Keratinocyte (primary cell): ENCODE measurements around the gene RBM41. TPM values are rescaled to one million over a fixed set of nuclear protein-coding genes. Genes with fewer than 3 reads are reported as not detected.
A peak's percentile ranks its signal among the peaks of the same experiment; 100 is the strongest.

Source experiments
- DNase-seq: peaks from one replicate; pipeline ENCODE4 v3.0.0-alpha.2; 2011; ENCODE audit warnings: low read depth, missing footprints, low spot score
- FAIRE-seq: peaks from 2 replicates; lab custom pipeline; 2011; peaks lifted over from hg19 to GRCh38; lab: Jason Lieb, UNC
- H2AFZ ChIP-seq: 2 replicates; pipeline ENCODE4 v1.6.0; 2012; ENCODE audit warnings: low read length, control low read depth, inconsistent platforms; ENCODE audit not compliant: control insufficient read depth
- H3K27ac ChIP-seq: 2 replicates; pipeline ENCODE4 v1.5.1; 2011; ENCODE audit warnings: low read length; ENCODE audit not compliant: control insufficient read depth, insufficient read depth
- H3K27me3 ChIP-seq: 3 replicates; pipeline ENCODE4 v1.6.0; 2011; ENCODE audit warnings: low read length; ENCODE audit not compliant: control insufficient read depth, insufficient read depth; ENCODE audit errors: extremely low read depth
- H3K36me3 ChIP-seq, 2 experiments: 2 replicates in 1 of 2; 3 replicates in 1 of 2; pipeline ENCODE4 v1.5.1; 2011; ENCODE audit warnings: low read length in 2 of 2, mild to moderate bottlenecking in 1 of 2; ENCODE audit not compliant: control insufficient read depth in 2 of 2, insufficient read depth in 2 of 2; ENCODE audit errors: extremely low read depth in 1 of 2
- H3K4me1 ChIP-seq: 3 replicates; pipeline ENCODE4 v1.5.1; 2011; ENCODE audit warnings: low read length; ENCODE audit not compliant: control insufficient read depth, insufficient read depth; ENCODE audit errors: extremely low read depth
- H3K4me2 ChIP-seq: 3 replicates; pipeline ENCODE4 v1.6.0; 2011; ENCODE audit warnings: low read depth, low read length; ENCODE audit not compliant: control insufficient read depth, insufficient read depth; ENCODE audit errors: extremely low read depth
- H3K4me3 ChIP-seq, 3 experiments: fragments of 200-600 bp in 1 of 3; sonication (generic) in 1 of 3; 2 replicates in 2 of 3; 3 replicates in 1 of 3; pipeline ENCODE4 v1.5.1; 2011 to 2016; ENCODE audit warnings: low read length in 3 of 3, mild to moderate bottlenecking in 3 of 3, control low read depth in 2 of 3, inconsistent platforms in 1 of 3, low read depth in 1 of 3, mixed read lengths in 1 of 3, mixed run types in 1 of 3, moderate library complexity in 1 of 3; ENCODE audit not compliant: control insufficient read depth in 2 of 3, insufficient read depth in 2 of 3; ENCODE audit errors: extremely low read depth in 1 of 3
- H3K79me2 ChIP-seq: 2 replicates; pipeline ENCODE4 v1.6.0; 2012; ENCODE audit warnings: low read length; ENCODE audit not compliant: control insufficient read depth, insufficient read depth
- H3K9ac ChIP-seq: 3 replicates; pipeline ENCODE4 v1.6.0; 2011; ENCODE audit warnings: low read length; ENCODE audit not compliant: control insufficient read depth, insufficient read depth; ENCODE audit errors: extremely low read depth
- H3K9me1 ChIP-seq: 3 replicates; pipeline ENCODE4 v1.6.0; 2011; ENCODE audit warnings: low read length; ENCODE audit not compliant: control insufficient read depth, insufficient read depth; ENCODE audit errors: extremely low read depth
- H3K9me3 ChIP-seq: 2 replicates; pipeline ENCODE4 v1.5.1; 2012; ENCODE audit warnings: low read depth, low read length; ENCODE audit not compliant: control insufficient read depth
- H4K20me1 ChIP-seq: 3 replicates; pipeline ENCODE4 v1.6.0; 2011; ENCODE audit warnings: low read length; ENCODE audit not compliant: control insufficient read depth, insufficient read depth; ENCODE audit errors: extremely low read depth
- CTCF ChIP-seq, 3 experiments: IDR thresholded peaks in 1 of 3; conservative IDR thresholded peaks in 1 of 3; optimal IDR thresholded peaks in 1 of 3; 2 replicates in 2 of 3; 3 replicates in 1 of 3; pipeline versions ENCODE3 to v1.5.1; 2011; ENCODE audit warnings: low read length in 3 of 3, mild to moderate bottlenecking in 3 of 3, moderate library complexity in 2 of 3, control low read depth in 1 of 3, inconsistent platforms in 1 of 3; ENCODE audit not compliant: insufficient read depth in 2 of 3; ENCODE audit errors: extremely low read depth in 1 of 3
- EZH2 ChIP-seq: IDR thresholded peaks from one replicate; pipeline ENCODE4 v1.6.1; 2012; ENCODE audit warnings: inconsistent platforms, mild to moderate bottlenecking, low read length, moderate library complexity
- dilution Hi-C: fragments of 300-500 bp; cut with MboI; formaldehyde crosslinking; loops from one replicate; pipeline ENCODE4 v1.7.0; 2020; ENCODE audit warnings: low sequenced_read_pairs; ENCODE audit not compliant: extremely low pct_ligation_motif_present
- polyA plus RNA-seq, 5 experiments: library from polyadenylated mRNA; depleted of rRNA in 3 of 5; stranded (reverse) in 3 of 5; stranded (forward) in 1 of 5; unstranded in 1 of 5; fragments of >200 nt; gene quantifications; 1 replicate in 1 of 5; 2 replicates in 3 of 5; 3 replicates in 1 of 5; pipeline versions ENCODE4 v1.2.1 to v1.2.3, GENCODE V29; 2011 to 2012; ENCODE audit warnings: missing spikeins in 2 of 5, low read depth in 1 of 5, low replicate concordance in 1 of 5

Gene RBM41
- polyA plus RNA-seq, 1 donor (not counting 4 experiments of a cell fraction or from before 2014, with no cell fraction given) = 14.5 TPM

- DNase-seq (no peak), FAIRE-seq (no peak)
- H3K27me3 ChIP-seq = no peaks in the 10 kb centered on the region
- no peaks in the 10 kb centered on the region for H3K79me2 ChIP-seq
- H2AFZ ChIP-seq = no peak overlapping the region
- no peaks in the 10 kb centered on the region for H3K4me1 ChIP-seq
- H3K9ac ChIP-seq = no peak overlapping the region
- H3K9me3 ChIP-seq = no peaks in the 10 kb centered on the region
- H4K20me1 ChIP-seq = no peaks in the 10 kb centered on the region
- no peaks in the 10 kb centered on the region for H3K9me1 ChIP-seq
- H3K36me3 ChIP-seq = no peaks in the 10 kb centered on the region
- H3K27ac ChIP-seq = no peak overlapping the region
- no peak overlapping the region for H3K4me2 ChIP-seq
- no peak for TF ChIP-seq EZH2
- dilution Hi-C loops = no loop called here
- H3K4me3 ChIP-seq = no peak overlapping the region
These were observed 88.9 kb downstream of the RBM41 start for GRCh38 chrX:107029752-107030151.

- Histone ChIP-seq H4K20me1 (no peaks in the 10 kb centered on the region), H3K4me2 (no peak overlapping the region), H3K9ac (no peak overlapping the region), H3K27me3 (peaks cover 3% of the 10 kb centered on the region), H3K4me3 (no peak overlapping the region), H3K36me3 (no peaks in the 10 kb centered on the region), H3K79me2 (no peaks in the 10 kb centered on the region), H3K4me1 (no peaks in the 10 kb centered on the region), H3K9me1 (no peaks in the 10 kb centered on the region), H3K9me3 (no peaks in the 10 kb centered on the region), H2AFZ (no peak overlapping the region), H3K27ac (no peak overlapping the region)
- DNase-seq = no peak
- FAIRE-seq = peak; percentile 36
- dilution Hi-C loops = no loop called here
- TF ChIP-seq EZH2 = no peak
- peak; percentile 49 to 62 (median 56) for TF ChIP-seq CTCF (optimal IDR thresholded peaks at IDR 0.05 in 1 of 3, IDR thresholded peaks at IDR 0.05 in 1 of 3, conservative IDR thresholded peaks at IDR 0.05 in 1 of 3; ENCODE audit: extremely low read depth in 1 of 3, insufficient read depth in 2 of 3, low read length in 3 of 3)
These were observed 93.1 kb downstream of the RBM41 start for GRCh38 chrX:107025545-107025944.

- Histone ChIP-seq H3K79me2 (no peaks in the 10 kb centered on the region), H3K4me1 (no peaks in the 10 kb centered on the region), H3K27ac (no peak overlapping the region), H3K9me3 (no peaks in the 10 kb centered on the region), H2AFZ (no peak overlapping the region), H3K9me1 (no peaks in the 10 kb centered on the region), H3K27me3 (no peaks in the 10 kb centered on the region), H3K36me3 (no peaks in the 10 kb centered on the region), H3K9ac (no peak overlapping the region), H3K4me2 (no peak overlapping the region), H3K4me3 (no peak overlapping the region), H4K20me1 (no peaks in the 10 kb centered on the region)
- DNase-seq (no peak), FAIRE-seq (no peak)
- TF ChIP-seq CTCF (optimal IDR thresholded peaks at IDR 0.05 in 1 of 3, IDR thresholded peaks at IDR 0.05 in 1 of 3, conservative IDR thresholded peaks at IDR 0.05 in 1 of 3; ENCODE audit: extremely low read depth in 1 of 3, insufficient read depth in 2 of 3, low read length in 3 of 3) (no peak), EZH2 (no peak)
- dilution Hi-C loops = no loop called here
These were observed 103.7 kb downstream of the RBM41 start for GRCh38 chrX:107014936-107015335.
